ENCODE measurements around the gene RACK1. TPM values are rescaled to one million over a fixed set of nuclear protein-coding genes. Genes with fewer than 3 reads are reported as not detected.

Gene RACK1
- total and polyA plus RNA-seq, 2 of the 13 experiments (the other 11 are each of a cell fraction or from before 2014, with no cell fraction given) = 2,514 to 6,141 TPM

- TF ChIP-seq TFAP4 (IDR thresholded peaks at IDR 0.05; ENCODE audit: borderline replicate concordance, low read depth) (no peak), ZKSCAN8 (CRISPR knock-in tag; IDR thresholded peaks at IDR 0.05; ENCODE audit: borderline replicate concordance) (no peak), GATAD2A (CRISPR knock-in tag; IDR thresholded peaks at IDR 0.05) (peak; percentile 16; the same call in 1 of the 2 replicates), TARDBP (CRISPR knock-in tag; IDR thresholded peaks at IDR 0.05) (no peak), SMARCE1 (IDR thresholded peaks at IDR 0.05; ENCODE audit: borderline replicate concordance) (no peak), SATB2 (CRISPR knock-in tag; IDR thresholded peaks at IDR 0.05) (no peak), NFIC (IDR thresholded peaks at IDR 0.05; ENCODE audit: low read length) (no peak), GLI4 (CRISPR knock-in tag; IDR thresholded peaks at IDR 0.05; ENCODE audit: borderline replicate concordance) (no peak), FOXA1 (IDR thresholded peaks at IDR 0.05) (no peak), FOXA1 (CRISPR knock-in tag; IDR thresholded peaks at IDR 0.05) (no peak), SETDB1 (CRISPR knock-in tag; IDR thresholded peaks at IDR 0.05; ENCODE audit: borderline replicate concordance) (no peak), ZKSCAN5 (CRISPR knock-in tag; IDR thresholded peaks at IDR 0.05) (no peak), ZNF251 (CRISPR knock-in tag; IDR thresholded peaks at IDR 0.05) (no peak), HMGA1 (CRISPR knock-in tag; conservative IDR thresholded peaks at IDR 0.05) (no peak), ZNF879 (CRISPR knock-in tag; IDR thresholded peaks at IDR 0.05) (no peak), CHD4 (IDR thresholded peaks at IDR 0.05; ENCODE audit: borderline replicate concordance, low read length) (no peak), PLSCR1 (CRISPR knock-in tag; IDR thresholded peaks at IDR 0.05; ENCODE audit: borderline replicate concordance) (no peak), STAT5B (CRISPR knock-in tag; IDR thresholded peaks at IDR 0.05) (no peak), ZNF652 (CRISPR knock-in tag; IDR thresholded peaks at IDR 0.05; ENCODE audit: borderline replicate concordance, low read depth) (no peak), ZBTB2 (CRISPR knock-in tag; IDR thresholded peaks at IDR 0.05; ENCODE audit: low read depth) (no peak), ZNF30 (CRISPR knock-in tag; IDR thresholded peaks at IDR 0.05) (no peak), GRHL1 (CRISPR knock-in tag; conservative IDR thresholded peaks at IDR 0.05) (no peak)
- TF ChIP-seq, protein P1, sequence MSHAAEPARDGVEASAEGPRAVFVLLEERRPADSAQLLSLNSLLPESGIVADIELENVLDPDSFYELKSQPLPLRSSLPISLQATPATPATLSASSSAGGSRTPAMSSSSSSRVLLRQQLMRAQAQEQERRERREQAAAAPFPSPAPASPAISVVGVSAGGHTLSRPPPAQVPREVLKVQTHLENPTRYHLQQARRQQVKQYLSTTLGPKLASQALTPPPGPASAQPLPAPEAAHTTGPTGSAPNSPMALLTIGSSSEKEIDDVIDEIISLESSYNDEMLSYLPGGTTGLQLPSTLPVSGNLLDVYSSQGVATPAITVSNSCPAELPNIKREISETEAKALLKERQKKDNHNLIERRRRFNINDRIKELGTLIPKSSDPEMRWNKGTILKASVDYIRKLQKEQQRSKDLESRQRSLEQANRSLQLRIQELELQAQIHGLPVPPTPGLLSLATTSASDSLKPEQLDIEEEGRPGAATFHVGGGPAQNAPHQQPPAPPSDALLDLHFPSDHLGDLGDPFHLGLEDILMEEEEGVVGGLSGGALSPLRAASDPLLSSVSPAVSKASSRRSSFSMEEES (CRISPR knock-in tag; IDR thresholded peaks at IDR 0.05) = no peak
- TF ChIP-seq, protein P2, sequence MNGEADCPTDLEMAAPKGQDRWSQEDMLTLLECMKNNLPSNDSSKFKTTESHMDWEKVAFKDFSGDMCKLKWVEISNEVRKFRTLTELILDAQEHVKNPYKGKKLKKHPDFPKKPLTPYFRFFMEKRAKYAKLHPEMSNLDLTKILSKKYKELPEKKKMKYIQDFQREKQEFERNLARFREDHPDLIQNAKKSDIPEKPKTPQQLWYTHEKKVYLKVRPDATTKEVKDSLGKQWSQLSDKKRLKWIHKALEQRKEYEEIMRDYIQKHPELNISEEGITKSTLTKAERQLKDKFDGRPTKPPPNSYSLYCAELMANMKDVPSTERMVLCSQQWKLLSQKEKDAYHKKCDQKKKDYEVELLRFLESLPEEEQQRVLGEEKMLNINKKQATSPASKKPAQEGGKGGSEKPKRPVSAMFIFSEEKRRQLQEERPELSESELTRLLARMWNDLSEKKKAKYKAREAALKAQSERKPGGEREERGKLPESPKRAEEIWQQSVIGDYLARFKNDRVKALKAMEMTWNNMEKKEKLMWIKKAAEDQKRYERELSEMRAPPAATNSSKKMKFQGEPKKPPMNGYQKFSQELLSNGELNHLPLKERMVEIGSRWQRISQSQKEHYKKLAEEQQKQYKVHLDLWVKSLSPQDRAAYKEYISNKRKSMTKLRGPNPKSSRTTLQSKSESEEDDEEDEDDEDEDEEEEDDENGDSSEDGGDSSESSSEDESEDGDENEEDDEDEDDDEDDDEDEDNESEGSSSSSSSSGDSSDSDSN (CRISPR knock-in tag; IDR thresholded peaks at IDR 0.05) = no peak
Measured at GRCh38 chr5:181241393-181241975, 2.2 kb downstream of the RACK1 start (continued).

Measured in HepG2 (cell line).